GM18517 (cell line): Measurements from ENCODE around the gene PHF12.
"Not testable (repeated sequence)": the region's sequence is repeated elsewhere in the genome, so short reads cannot be mapped to it uniquely, and the experiment has no call there.

Experiments
- ATAC-seq: cut with Tn5 transposase; IDR thresholded peaks from one replicate; pipeline ENCODE4 v1.9.1; 2021; ENCODE audit warnings: mild to moderate bottlenecking, moderate library complexity; ENCODE audit not compliant: unreplicated experiment

The PHF12 gene

GRCh38 chr17:28906706-28907438, 44.4 kb downstream of the PHF12 start:
- ATAC-seq: no peak

GRCh38 chr17:28906276-28906675, 45.0 kb downstream of the PHF12 start:
- ATAC-seq: no peak

GRCh38 chr17:28904800-28905199, 46.5 kb downstream of the PHF12 start:
- no peak for ATAC-seq

DNA sequence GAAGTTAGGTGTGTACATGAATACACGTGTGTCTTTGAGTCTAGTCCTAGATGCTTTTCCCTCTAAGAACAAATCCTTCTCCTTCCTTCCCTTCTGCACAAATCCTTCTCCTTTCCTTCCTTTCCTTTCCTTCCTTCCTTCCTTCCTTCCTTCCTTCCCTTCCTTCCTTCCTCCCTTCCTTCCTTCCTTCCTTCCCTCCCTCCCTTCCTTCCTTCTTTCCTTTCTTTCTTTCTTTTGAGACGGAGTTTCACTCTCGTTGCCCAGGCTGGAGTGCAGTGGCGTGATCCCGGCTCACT, 47.8 kb downstream of the PHF12 start:
- ATAC-seq: not testable (repeated sequence)

DNA sequence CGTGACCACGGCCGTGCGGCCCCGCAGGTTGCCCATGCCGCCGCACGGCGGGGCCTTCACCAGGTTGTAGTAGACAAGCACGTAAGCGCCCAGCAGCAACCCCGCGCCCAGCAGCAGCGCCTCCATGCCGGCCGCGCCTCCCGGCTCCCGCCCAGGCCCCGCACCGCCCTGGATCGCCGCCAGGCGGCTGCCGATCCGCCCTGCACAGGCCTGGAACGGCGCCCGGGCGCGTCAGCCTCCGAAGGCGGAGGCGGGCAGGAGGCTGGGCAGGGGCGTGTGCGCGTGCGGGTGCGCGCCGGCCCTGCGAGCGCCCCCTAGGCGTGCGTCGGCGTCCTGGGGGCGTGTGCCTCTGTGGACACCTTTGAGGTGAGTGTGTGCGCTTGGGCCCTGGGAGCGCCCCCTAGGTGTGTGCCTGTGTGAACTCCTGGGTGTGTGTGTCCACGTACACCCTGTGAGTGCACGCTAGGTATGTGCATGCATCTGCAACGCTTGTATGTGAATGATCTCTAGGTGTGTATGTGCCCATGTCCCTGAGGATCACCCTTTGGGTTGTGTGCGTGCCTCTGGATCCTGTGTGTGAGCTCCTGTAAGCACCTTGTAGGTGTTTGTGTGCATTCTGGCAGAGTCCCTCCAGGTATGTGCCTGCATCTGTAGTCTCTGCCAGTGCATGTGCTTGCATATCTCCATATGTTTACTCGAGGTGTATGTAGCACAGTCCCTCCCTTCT, 48.3 kb downstream of the PHF12 start, which contains the start of gene DHRS13:
Gene DHRS13, minus strand, starts transcription at position 261 of the 727 bp plus-strand sequence. Its CDS starts 135 bp downstream, at position 126.
- ATAC-seq: peak; percentile 90

- ATAC-seq: no peak
Measured at GRCh38 chr17:28901866-28902818, 49.2 kb downstream of the PHF12 start.

GRCh38 chr17:28900986-28901726, 50.2 kb downstream of the PHF12 start:
- ATAC-seq: no peak

DNA sequence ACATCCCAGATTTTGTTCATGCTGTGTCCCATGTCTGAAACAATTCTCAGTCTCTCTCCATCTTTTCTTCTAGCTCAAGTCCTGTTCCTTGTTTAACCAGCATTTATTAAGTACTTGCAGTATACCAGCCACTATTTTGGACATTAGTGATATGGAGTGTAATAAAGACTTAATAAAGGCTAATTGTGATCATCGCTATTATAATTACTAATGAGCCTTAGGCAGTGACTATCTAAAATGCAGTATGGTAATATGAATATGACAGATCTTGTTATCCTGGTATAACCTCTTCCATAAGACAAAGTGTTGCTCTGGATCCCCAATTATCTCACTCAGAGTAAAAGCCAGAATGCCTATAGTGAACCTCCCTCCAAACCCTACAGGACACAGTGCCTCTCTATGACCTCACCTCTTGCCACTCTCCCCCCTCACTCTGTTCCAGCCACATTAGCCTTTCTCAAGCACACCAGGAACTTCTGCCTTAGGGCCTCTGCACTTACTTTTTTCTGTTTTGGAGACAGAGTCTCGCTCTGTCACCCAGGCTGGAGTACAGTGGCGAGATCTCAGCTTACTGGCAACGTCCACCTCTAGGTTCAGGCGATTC, 52.0 kb downstream of the PHF12 start:
- ATAC-seq: no peak

GRCh38 chr17:28898527-28898955, 52.8 kb downstream of the PHF12 start:
- no peak for ATAC-seq

GRCh38 chr17:28897769-28898526, 53.4 kb downstream of the PHF12 start:
- no peak for ATAC-seq

GRCh38 chr17:28896884-28897768, 54.2 kb downstream of the PHF12 start, which contains the start of gene FLOT2:
TSS of gene FLOT2 (minus strand) at chr17:28897733. CDS start at chr17:28897574, 159 bp downstream.
- no peak for ATAC-seq

DNA sequence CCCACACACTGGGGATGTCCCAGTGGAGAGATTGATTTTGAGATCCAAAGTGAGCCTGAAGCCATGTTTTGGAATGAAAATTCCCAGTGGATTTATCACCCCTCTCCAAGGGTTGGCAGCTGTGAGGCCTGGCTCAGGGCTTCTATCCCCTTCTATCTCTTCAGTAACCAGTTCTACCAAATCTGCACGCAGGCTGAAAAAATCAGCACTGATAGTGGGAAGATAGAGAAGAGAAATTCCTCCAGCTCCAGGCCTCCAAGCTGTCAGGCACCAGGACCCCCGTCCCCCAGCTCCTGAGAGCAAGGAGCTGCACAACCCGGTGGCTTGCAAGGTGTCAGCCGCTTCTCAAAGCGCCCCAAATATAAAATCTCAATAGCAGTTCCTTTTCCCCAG, 54.8 kb downstream of the PHF12 start:
- no peak for ATAC-seq

- ATAC-seq: no peak
Measured at GRCh38 chr17:28895794-28896447, 55.4 kb downstream of the PHF12 start.

GRCh38 chr17:28893248-28894183, 57.8 kb downstream of the PHF12 start:
- ATAC-seq: not testable (repeated sequence)

DNA sequence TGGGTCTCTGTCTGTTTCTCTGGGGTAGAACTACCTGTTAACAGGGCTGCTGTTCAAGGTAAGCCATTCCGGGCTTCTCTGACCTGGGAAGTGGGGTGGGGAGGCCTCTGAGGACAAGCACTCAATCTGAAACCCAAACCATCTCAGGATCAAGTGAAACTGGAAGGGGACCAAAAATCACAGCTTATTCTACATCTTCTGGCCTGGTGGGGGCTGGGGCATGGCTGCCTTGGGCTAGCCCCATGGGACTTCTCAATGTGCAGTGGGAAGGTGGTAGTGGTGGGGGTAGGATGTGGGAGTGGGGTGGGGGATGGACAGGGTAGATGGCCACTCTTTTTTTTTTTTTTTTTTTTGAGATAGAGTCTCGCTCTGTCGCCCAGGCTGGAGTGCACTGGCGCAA, 59.3 kb downstream of the PHF12 start:
- no peak for ATAC-seq

DNA sequence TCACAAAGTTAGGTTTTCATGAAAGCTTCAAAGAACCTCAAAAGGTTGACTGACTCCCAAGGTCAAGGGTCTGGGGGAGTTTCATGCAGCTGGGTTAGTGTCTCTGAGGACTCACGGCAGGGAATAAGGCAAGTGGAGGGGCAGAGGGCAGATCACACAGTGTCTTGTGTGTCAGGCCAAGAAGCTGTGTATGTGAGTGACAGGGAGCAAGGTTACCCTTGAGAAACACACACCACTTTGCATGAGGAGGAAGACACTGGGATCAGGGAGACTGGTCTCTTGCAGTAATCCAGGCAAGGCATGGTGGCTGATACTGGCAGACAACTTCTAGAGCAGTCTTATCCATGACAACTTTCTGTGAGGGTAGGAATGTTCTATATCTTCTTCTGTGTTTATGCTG, 60.1 kb downstream of the PHF12 start:
- ATAC-seq: no peak

GRCh38 chr17:28889996-28890395, 61.3 kb downstream of the PHF12 start:
- ATAC-seq: no peak
